CD14-positive monocyte (primary cell): ENCODE data around the gene KCNQ1. TPM values are rescaled to one million over a fixed set of nuclear protein-coding genes. Genes with fewer than 3 reads are reported as not detected.
A peak's percentile ranks its signal among the peaks of the same experiment; 100 is the strongest.

ENCODE experiments used
- DNase-seq, 3 donors: peaks; one replicate each; pipeline ENCODE4 v3.0.0-alpha.2; 2011 to 2022
- H2AFZ ChIP-seq: 2 replicates; pipeline ENCODE4 v1.6.0; 2012; ENCODE audit warnings: mild to moderate bottlenecking, low read depth, low read length, inconsistent platforms; ENCODE audit not compliant: insufficient read depth, poor library complexity, severe bottlenecking
- H3K27ac ChIP-seq, 2 donors: 1 replicate in 1 of 2; 2 replicates in 1 of 2; pipeline ENCODE4 v1.5.1; 2012 to 2013; ENCODE audit warnings: low read length in 2 of 2, control low read depth in 1 of 2, inconsistent platforms in 1 of 2, low read depth in 1 of 2, mild to moderate bottlenecking in 1 of 2
- H3K27me3 ChIP-seq, 2 donors: one replicate each; pipeline versions ENCODE4 v1.6.0 to v1.6.1; 2011 to 2013; ENCODE audit warnings: low read length in 2 of 2; ENCODE audit not compliant: control insufficient read depth in 2 of 2, insufficient read depth in 2 of 2
- H3K36me3 ChIP-seq, 2 donors: replicated peaks in 1 of 2; 1 replicate in 1 of 2; 2 replicates in 1 of 2; pipeline versions ENCODE4 v1.5.1 to v1.6.1; 2012 to 2013; ENCODE audit warnings: low read length in 2 of 2, control low read depth in 1 of 2, inconsistent platforms in 1 of 2, mild to moderate bottlenecking in 1 of 2; ENCODE audit not compliant: insufficient read depth in 2 of 2, control insufficient read depth in 1 of 2
- H3K4me1 ChIP-seq, 2 donors: 1 replicate in 1 of 2; 2 replicates in 1 of 2; pipeline versions ENCODE4 v1.5.1 to v1.6.1; 2012 to 2013; ENCODE audit warnings: low read length in 2 of 2, control low read depth in 1 of 2, inconsistent platforms in 1 of 2, mild to moderate bottlenecking in 1 of 2, moderate library complexity in 1 of 2; ENCODE audit not compliant: insufficient read depth in 2 of 2, control insufficient read depth in 1 of 2
- H3K4me2 ChIP-seq: replicated peaks from 2 replicates; pipeline ENCODE3; 2012; ENCODE audit warnings: low read length, moderate library complexity, mild to moderate bottlenecking; ENCODE audit not compliant: poor library complexity, severe bottlenecking; ENCODE audit errors: extremely low read depth
- H3K4me3 ChIP-seq, 3 experiments: fragments of 200-600 bp in 1 of 3; sonication (generic) in 1 of 3; replicated peaks in 1 of 3; 1 replicate in 2 of 3; 2 replicates in 1 of 3; pipeline ENCODE4 v1.5.1; 2011 to 2013; ENCODE audit warnings: low read length in 3 of 3, mild to moderate bottlenecking in 3 of 3, control low read depth in 2 of 3, low read depth in 2 of 3, inconsistent platforms in 1 of 3, moderate library complexity in 1 of 3
- H3K79me2 ChIP-seq: 2 replicates; pipeline ENCODE4 v1.6.0; 2012; ENCODE audit warnings: mild to moderate bottlenecking, control low read depth, inconsistent platforms, low read length, moderate library complexity; ENCODE audit not compliant: insufficient read depth
- H3K9ac ChIP-seq: 2 replicates; pipeline ENCODE4 v1.6.0; 2017; ENCODE audit warnings: low read length, mild to moderate bottlenecking; ENCODE audit not compliant: insufficient read depth, poor library complexity, severe bottlenecking
- H3K9me3 ChIP-seq, 2 donors: replicated peaks in 1 of 2; 1 replicate in 1 of 2; 2 replicates in 1 of 2; pipeline versions ENCODE4 v1.5.1 to v1.6.1; 2012 to 2013; ENCODE audit warnings: low read length in 2 of 2, control low read depth in 1 of 2; ENCODE audit not compliant: control insufficient read depth in 1 of 2, insufficient read depth in 1 of 2
- H4K20me1 ChIP-seq: 2 replicates; pipeline ENCODE4 v1.6.0; 2012; ENCODE audit warnings: mild to moderate bottlenecking, low read length, control low read depth, moderate library complexity; ENCODE audit not compliant: insufficient read depth
- H3K27ac Mint-ChIP-seq, 7 donors: one replicate each; pipeline ENCODE4 v1.8.0; 2020; ENCODE audit warnings: mild to moderate bottlenecking in 7 of 7, mixed read lengths in 7 of 7, moderate library complexity in 6 of 7, inconsistent platforms in 2 of 7
- H3K27me3 Mint-ChIP-seq, 3 donors: one replicate each; pipeline ENCODE4 v1.8.0; 2021 to 2022; ENCODE audit warnings: low read depth in 3 of 3, mild to moderate bottlenecking in 3 of 3, mixed read lengths in 3 of 3, moderate library complexity in 3 of 3, inconsistent platforms in 1 of 3
- H3K36me3 Mint-ChIP-seq, 2 donors: one replicate each; pipeline ENCODE4 v1.8.0; 2020; ENCODE audit warnings: mixed read lengths in 2 of 2, inconsistent platforms in 1 of 2, mild to moderate bottlenecking in 1 of 2
- H3K4me1 Mint-ChIP-seq: one replicate; pipeline ENCODE4 v1.8.0; 2020; ENCODE audit warnings: mild to moderate bottlenecking, mixed read lengths
- H3K4me3 Mint-ChIP-seq, 2 donors: one replicate each; pipeline ENCODE4 v1.8.0; 2020; ENCODE audit warnings: mild to moderate bottlenecking in 2 of 2, mixed read lengths in 2 of 2, moderate library complexity in 1 of 2
- H3K9me3 Mint-ChIP-seq, 7 donors: one replicate each; pipeline ENCODE4 v1.8.0; 2020 to 2022; ENCODE audit warnings: mixed read lengths in 7 of 7, mild to moderate bottlenecking in 6 of 7, moderate library complexity in 6 of 7, inconsistent platforms in 2 of 7
- CTCF ChIP-seq: fragments of 200-600 bp; IDR thresholded peaks from one replicate; pipeline ENCODE4 v1.8.0; 2022; ENCODE audit warnings: antibody characterized with exemption, mild to moderate bottlenecking
- WGBS: methylation state at CpG from one replicate; pipeline ENCODE4 v1.1.5; 2013; ENCODE audit warnings: missing lambda C conversion rate; ENCODE audit not compliant: insufficient coverage; 5-methylcytosine and 5-hydroxymethylcytosine counted together
- intact Hi-C, 2 donors: fragments of 100-400 bp; cut with micrococcal nuclease; formaldehyde crosslinking; loops; one replicate each; pipeline versions ENCODE4 v1.15.0 to v1.15.1; 2023
- polyA plus RNA-seq, 3 donors: library from polyadenylated mRNA; depleted of rRNA in 1 of 3; unstranded in 2 of 3; stranded (reverse) in 1 of 3; fragments of 300-500 nt in 2 of 3; fragments of >200 nt in 1 of 3; fragmentation: Illumina TruSeq in 2 of 3; gene quantifications; 1 replicate in 2 of 3; 2 replicates in 1 of 3; pipeline ENCODE4 v1.2.3, GENCODE V29; 2012 to 2021

The KCNQ1 gene
- polyA plus RNA-seq, 3 donors: 14.9 to 31.8 (median 21.6) TPM

- no peak overlapping the region for H3K9ac ChIP-seq
- H3K4me3 ChIP-seq: no peak overlapping the region
- no peaks in the 10 kb centered on the region for H3K9me3 ChIP-seq
- no peak overlapping the region for H3K27ac ChIP-seq
- WGBS: 85% methylated on average over 8 of the region's 12 CpGs
- peaks cover 0 to 3% (median 0%) of the 10 kb centered on the region in 3 donors for H3K27me3 Mint-ChIP-seq
- H3K4me2 ChIP-seq: no peak overlapping the region
- no peaks in the 10 kb centered on the region for H3K4me1 ChIP-seq
- intact Hi-C loops: no loop called here
- H3K4me3 Mint-ChIP-seq: no peak overlapping the region
- TF ChIP-seq CTCF: no peak
- peak overlapping the region in 1 of 7 donors; percentile 11 for H3K27ac Mint-ChIP-seq
- peaks cover 70 to 78% of the 10 kb centered on the region in 2 donors for H3K36me3 Mint-ChIP-seq
- no peaks in the 10 kb centered on the region for H3K27me3 ChIP-seq
- peak in 1 of 3 donors; percentile 2 for DNase-seq
- H3K36me3 ChIP-seq: peaks cover 66 to 91% of the 10 kb centered on the region in 2 donors
- H2AFZ ChIP-seq: no peak overlapping the region
- H4K20me1 ChIP-seq: peaks cover 67% of the 10 kb centered on the region
- H3K79me2 ChIP-seq: no peaks in the 10 kb centered on the region
- no peaks in the 10 kb centered on the region for H3K4me1 Mint-ChIP-seq
- peaks cover 0 to 5% (median under 1%) of the 10 kb centered on the region in 7 donors for H3K9me3 Mint-ChIP-seq
Measured at GRCh38 chr11:2589538-2589934, 144.7 kb downstream of the KCNQ1 start.

- peaks cover 69 to 76% of the 10 kb centered on the region in 2 donors for H3K36me3 Mint-ChIP-seq
- no peak overlapping the region for H3K4me3 Mint-ChIP-seq
- TF ChIP-seq CTCF: no peak
- 97% methylated on average over 11 of the region's 13 CpGs for WGBS
- peaks cover 0 to 8% (median 3%) of the 10 kb centered on the region in 7 donors for H3K9me3 Mint-ChIP-seq
- Histone ChIP-seq H4K20me1 (peaks cover 72% of the 10 kb centered on the region), H3K4me3 (no peak overlapping the region), H3K4me2 (no peak overlapping the region), H3K27ac (no peak overlapping the region), H3K4me1 (no peaks in the 10 kb centered on the region), H3K9ac (no peak overlapping the region), H3K36me3 (peaks cover 60 to 86% of the 10 kb centered on the region in 2 donors), H3K9me3 (no peaks in the 10 kb centered on the region), H3K27me3 (no peaks in the 10 kb centered on the region), H3K79me2 (no peaks in the 10 kb centered on the region), H2AFZ (no peak overlapping the region)
- no peak for DNase-seq
- intact Hi-C loops: no loop called here
- H3K4me1 Mint-ChIP-seq: no peaks in the 10 kb centered on the region
- H3K27ac Mint-ChIP-seq: no peak overlapping the region
- peaks cover 0 to 3% (median 0%) of the 10 kb centered on the region in 3 donors for H3K27me3 Mint-ChIP-seq
Measured at GRCh38 chr11:2590131-2590964, 145.5 kb downstream of the KCNQ1 start.
